ENCODE measurements around the gene MAP3K15. TPM values are rescaled to one million over a fixed set of nuclear protein-coding genes. Genes with fewer than 3 reads are reported as not detected.

Gene MAP3K15
- total RNA-seq, 1 experiment from 2014 or later = 1.3 TPM

DNA sequence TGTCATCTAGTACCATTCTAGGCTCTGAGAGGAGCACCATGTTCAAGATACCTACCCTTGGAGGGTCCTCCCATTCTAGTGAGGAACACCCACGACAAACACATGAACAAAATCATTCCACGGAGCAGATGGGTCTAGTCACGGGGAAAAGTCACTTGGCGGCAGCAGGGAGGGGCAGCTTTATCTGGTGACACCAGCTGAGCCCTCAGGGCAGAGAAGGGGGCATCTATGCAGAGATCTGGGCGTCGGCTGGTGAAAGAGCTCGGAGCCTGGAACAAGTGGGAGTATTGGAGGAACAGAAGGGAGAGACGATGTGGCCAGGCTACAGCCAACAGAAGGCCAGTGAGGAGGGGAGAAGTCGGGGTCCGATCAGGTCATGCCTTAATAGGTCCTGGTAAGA lies 183.5 kb downstream of the MAP3K15 start:
- no peaks in the 10 kb centered on the region for H4K20me1 ChIP-seq (ENCODE audit: insufficient read depth)
- H3K36me3 ChIP-seq (ENCODE audit: control insufficient read depth in 1 of 2, insufficient read depth in 2 of 2, low read length in 2 of 2) = no peaks in the 10 kb centered on the region
- no peaks in the 10 kb centered on the region for H3K27me3 ChIP-seq (ENCODE audit: insufficient read depth, low read length)
- intact Hi-C loops (cut with micrococcal nuclease) = loop anchor here (5.0 to 10.0 kb wide), 2 partner anchors 920 to 1587 kb away; no protein-coding TSS in a partner anchor
- no peak overlapping the region for H3K27ac ChIP-seq (ENCODE audit: low read depth, low read length)
- H3K9me3 ChIP-seq (ENCODE audit: control insufficient read depth in 1 of 2, insufficient read depth in 1 of 2, low read depth in 1 of 2, low read length in 2 of 2) = peaks cover 0 to 6% of the 10 kb centered on the region in 2 experiments; a peak in 1 of 4 replicates
- BruUV-seq (replicated peaks) = no TSS peak
- H3K79me2 ChIP-seq (ENCODE audit: insufficient read depth, low read length) = no peaks in the 10 kb centered on the region
- RAD21 ChIA-PET (ENCODE audit: low non-redundant PET in 1 of 2, low total read pairs in 2 of 2, uncharacterized antibody in 2 of 2, unreplicated experiment in 2 of 2) = no interaction called here
- H3K4me2 ChIP-seq (ENCODE audit: low read length) = no peak overlapping the region
- no peak for ATAC-seq
- no peak overlapping the region for H3K9ac ChIP-seq (ENCODE audit: low read length)
- TF ChIP-seq POLR2A (IDR thresholded peaks at IDR 0.05; ENCODE audit: borderline replicate concordance, extremely low read depth, insufficient read depth, insufficient read length) (no peak), RAD21 (IDR thresholded peaks at IDR 0.05; ENCODE audit: low read depth) (no peak), SP1 (IDR thresholded peaks at IDR 0.05; ENCODE audit: low read depth) (no peak), SIN3A (IDR thresholded peaks at IDR 0.05; ENCODE audit: low read depth) (no peak), ZFX (IDR thresholded peaks at IDR 0.05) (no peak), YY1 (IDR thresholded peaks at IDR 0.05; ENCODE audit: extremely low read depth, insufficient replicate concordance, low read depth, low read length) (no peak), CEBPB (IDR thresholded peaks at IDR 0.05; ENCODE audit: low read depth) (no peak), EZH2 (IDR thresholded peaks at IDR 0.05) (no peak), CBX3 (IDR thresholded peaks at IDR 0.05; ENCODE audit: low read depth) (no peak), POLR2AphosphoS5 (IDR thresholded peaks at IDR 0.05; ENCODE audit: low read depth, low read length) (no peak), SRF (IDR thresholded peaks at IDR 0.05; ENCODE audit: low read depth) (no peak), ZNF274 (IDR thresholded peaks at IDR 0.05; ENCODE audit: low read depth, low read length) (no peak), EZH2phosphoT487 (IDR thresholded peaks at IDR 0.05; ENCODE audit: borderline replicate concordance) (no peak), FOSL1 (IDR thresholded peaks at IDR 0.05; ENCODE audit: low read depth) (no peak), ELF1 (IDR thresholded peaks at IDR 0.05; ENCODE audit: borderline replicate concordance, low read depth) (no peak), EGR1 (IDR thresholded peaks at IDR 0.05; ENCODE audit: low read depth) (no peak)
- TF ChIP-seq, protein P1, sequence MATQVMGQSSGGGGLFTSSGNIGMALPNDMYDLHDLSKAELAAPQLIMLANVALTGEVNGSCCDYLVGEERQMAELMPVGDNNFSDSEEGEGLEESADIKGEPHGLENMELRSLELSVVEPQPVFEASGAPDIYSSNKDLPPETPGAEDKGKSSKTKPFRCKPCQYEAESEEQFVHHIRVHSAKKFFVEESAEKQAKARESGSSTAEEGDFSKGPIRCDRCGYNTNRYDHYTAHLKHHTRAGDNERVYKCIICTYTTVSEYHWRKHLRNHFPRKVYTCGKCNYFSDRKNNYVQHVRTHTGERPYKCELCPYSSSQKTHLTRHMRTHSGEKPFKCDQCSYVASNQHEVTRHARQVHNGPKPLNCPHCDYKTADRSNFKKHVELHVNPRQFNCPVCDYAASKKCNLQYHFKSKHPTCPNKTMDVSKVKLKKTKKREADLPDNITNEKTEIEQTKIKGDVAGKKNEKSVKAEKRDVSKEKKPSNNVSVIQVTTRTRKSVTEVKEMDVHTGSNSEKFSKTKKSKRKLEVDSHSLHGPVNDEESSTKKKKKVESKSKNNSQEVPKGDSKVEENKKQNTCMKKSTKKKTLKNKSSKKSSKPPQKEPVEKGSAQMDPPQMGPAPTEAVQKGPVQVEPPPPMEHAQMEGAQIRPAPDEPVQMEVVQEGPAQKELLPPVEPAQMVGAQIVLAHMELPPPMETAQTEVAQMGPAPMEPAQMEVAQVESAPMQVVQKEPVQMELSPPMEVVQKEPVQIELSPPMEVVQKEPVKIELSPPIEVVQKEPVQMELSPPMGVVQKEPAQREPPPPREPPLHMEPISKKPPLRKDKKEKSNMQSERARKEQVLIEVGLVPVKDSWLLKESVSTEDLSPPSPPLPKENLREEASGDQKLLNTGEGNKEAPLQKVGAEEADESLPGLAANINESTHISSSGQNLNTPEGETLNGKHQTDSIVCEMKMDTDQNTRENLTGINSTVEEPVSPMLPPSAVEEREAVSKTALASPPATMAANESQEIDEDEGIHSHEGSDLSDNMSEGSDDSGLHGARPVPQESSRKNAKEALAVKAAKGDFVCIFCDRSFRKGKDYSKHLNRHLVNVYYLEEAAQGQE (IDR thresholded peaks at IDR 0.05; ENCODE audit: low read depth) = no peak
- TF ChIP-seq, protein P2, sequence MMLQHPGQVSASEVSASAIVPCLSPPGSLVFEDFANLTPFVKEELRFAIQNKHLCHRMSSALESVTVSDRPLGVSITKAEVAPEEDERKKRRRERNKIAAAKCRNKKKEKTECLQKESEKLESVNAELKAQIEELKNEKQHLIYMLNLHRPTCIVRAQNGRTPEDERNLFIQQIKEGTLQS (IDR thresholded peaks at IDR 0.05) = no peak
- TF ChIP-seq, protein P3, sequence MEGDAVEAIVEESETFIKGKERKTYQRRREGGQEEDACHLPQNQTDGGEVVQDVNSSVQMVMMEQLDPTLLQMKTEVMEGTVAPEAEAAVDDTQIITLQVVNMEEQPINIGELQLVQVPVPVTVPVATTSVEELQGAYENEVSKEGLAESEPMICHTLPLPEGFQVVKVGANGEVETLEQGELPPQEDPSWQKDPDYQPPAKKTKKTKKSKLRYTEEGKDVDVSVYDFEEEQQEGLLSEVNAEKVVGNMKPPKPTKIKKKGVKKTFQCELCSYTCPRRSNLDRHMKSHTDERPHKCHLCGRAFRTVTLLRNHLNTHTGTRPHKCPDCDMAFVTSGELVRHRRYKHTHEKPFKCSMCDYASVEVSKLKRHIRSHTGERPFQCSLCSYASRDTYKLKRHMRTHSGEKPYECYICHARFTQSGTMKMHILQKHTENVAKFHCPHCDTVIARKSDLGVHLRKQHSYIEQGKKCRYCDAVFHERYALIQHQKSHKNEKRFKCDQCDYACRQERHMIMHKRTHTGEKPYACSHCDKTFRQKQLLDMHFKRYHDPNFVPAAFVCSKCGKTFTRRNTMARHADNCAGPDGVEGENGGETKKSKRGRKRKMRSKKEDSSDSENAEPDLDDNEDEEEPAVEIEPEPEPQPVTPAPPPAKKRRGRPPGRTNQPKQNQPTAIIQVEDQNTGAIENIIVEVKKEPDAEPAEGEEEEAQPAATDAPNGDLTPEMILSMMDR (IDR thresholded peaks at IDR 0.05 in 2 of 3, conservative IDR thresholded peaks at IDR 0.05 in 1 of 3; ENCODE audit: borderline replicate concordance in 1 of 3, insufficient read depth in 1 of 3, low read depth in 2 of 3, low read length in 2 of 3) = no peak
- TF ChIP-seq, protein P4, sequence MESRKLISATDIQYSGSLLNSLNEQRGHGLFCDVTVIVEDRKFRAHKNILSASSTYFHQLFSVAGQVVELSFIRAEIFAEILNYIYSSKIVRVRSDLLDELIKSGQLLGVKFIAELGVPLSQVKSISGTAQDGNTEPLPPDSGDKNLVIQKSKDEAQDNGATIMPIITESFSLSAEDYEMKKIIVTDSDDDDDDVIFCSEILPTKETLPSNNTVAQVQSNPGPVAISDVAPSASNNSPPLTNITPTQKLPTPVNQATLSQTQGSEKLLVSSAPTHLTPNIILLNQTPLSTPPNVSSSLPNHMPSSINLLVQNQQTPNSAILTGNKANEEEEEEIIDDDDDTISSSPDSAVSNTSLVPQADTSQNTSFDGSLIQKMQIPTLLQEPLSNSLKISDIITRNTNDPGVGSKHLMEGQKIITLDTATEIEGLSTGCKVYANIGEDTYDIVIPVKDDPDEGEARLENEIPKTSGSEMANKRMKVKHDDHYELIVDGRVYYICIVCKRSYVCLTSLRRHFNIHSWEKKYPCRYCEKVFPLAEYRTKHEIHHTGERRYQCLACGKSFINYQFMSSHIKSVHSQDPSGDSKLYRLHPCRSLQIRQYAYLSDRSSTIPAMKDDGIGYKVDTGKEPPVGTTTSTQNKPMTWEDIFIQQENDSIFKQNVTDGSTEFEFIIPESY (IDR thresholded peaks at IDR 0.05; ENCODE audit: extremely low read depth, insufficient replicate concordance, low read length) = no peak
- no peak for DNase-seq (ENCODE audit: low read depth, low spot score)
- H3K4me3 ChIP-seq (replicated peaks in 1 of 2; ENCODE audit: low read depth in 1 of 2, low read length in 2 of 2) = no peak overlapping the region
- no peaks in the 10 kb centered on the region for H3K9me2 ChIP-seq (ENCODE audit: insufficient read depth)
- CTCF ChIA-PET = no interaction called here
- no peaks in the 10 kb centered on the region for H3K4me1 ChIP-seq (ENCODE audit: control insufficient read depth in 1 of 2, insufficient read depth in 2 of 2, low read length in 2 of 2)
- no peak overlapping the region for H2AFZ ChIP-seq (ENCODE audit: low read depth, low read length, poor library complexity, severe bottlenecking)
- POLR2A ChIA-PET = no interaction called here

Measured in HCT116 (cell line).